HG03039 (cell line): ENCODE data around the gene INTS1.

Experiments used
- ATAC-seq: cut with Tn5 transposase; IDR thresholded peaks from one replicate; pipeline ENCODE4 v1.9.1; 2021; ENCODE audit warnings: mild to moderate bottlenecking, moderate library complexity; ENCODE audit not compliant: unreplicated experiment

The INTS1 gene

DNA sequence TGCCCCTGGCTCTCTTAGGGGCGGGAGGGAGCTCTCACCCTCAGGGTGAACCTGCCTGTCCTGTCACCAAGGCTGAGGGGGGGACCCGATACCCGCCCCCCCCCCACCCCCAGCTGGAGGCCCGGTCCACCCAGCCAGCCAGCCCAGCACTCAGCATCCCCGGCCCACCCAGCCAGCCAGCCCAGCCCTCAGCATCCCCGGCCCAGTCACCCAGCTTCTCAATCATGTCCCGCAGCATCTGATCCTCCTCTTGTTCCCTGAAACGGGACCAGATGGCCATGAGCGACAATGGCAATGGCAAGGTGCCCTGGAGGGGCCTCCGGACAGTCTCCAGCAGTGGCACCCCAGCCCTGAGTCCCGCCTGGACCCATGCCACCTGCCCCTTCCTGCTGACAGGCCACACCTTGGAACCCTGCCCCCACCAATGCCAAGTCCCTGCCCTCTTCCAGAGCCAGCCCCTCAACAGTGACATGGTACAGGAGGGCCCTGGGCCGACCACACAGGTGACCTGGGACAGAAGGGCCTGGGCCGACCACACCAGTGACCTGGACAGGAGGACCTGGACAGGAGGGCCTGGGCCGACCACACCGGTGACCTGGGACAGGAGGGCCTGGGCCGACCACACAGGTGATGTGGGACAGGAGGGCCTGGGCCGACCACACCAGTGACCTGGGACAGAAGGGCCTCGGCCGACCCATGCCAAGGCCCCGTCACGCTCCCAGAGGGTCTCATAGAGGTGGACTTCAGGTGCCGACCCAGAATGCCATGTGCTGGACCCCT is 69.1 kb downstream of the INTS1 start:
- no peak for ATAC-seq

DNA sequence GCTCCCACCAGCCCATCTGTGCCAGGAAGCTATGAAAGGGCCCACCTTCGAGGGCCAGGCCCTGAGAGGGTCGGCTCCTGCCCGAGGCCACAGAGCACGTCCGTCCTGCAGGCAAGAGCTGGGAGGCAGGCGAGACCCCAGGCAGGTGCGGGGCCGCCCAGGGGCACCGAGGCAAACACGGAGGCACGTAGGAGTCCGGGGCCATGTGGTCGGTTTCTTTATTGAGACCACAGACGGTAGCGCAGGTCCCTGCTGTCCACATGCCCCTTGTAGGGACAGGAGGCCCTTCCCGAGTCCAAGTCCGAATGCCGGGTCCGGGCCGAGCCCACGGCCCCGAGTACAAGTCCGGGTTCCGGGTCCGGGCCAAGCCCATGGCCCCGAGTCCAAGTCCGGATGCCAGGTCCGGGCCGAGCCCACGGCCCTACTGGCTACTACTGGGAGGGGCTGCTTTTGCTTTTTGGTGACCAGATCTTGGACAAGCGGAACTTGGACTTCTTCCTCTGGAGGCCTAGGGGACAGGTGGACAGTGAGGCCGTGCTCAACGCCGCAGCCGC is 69.9 kb downstream of the INTS1 start:
- no peak for ATAC-seq

DNA sequence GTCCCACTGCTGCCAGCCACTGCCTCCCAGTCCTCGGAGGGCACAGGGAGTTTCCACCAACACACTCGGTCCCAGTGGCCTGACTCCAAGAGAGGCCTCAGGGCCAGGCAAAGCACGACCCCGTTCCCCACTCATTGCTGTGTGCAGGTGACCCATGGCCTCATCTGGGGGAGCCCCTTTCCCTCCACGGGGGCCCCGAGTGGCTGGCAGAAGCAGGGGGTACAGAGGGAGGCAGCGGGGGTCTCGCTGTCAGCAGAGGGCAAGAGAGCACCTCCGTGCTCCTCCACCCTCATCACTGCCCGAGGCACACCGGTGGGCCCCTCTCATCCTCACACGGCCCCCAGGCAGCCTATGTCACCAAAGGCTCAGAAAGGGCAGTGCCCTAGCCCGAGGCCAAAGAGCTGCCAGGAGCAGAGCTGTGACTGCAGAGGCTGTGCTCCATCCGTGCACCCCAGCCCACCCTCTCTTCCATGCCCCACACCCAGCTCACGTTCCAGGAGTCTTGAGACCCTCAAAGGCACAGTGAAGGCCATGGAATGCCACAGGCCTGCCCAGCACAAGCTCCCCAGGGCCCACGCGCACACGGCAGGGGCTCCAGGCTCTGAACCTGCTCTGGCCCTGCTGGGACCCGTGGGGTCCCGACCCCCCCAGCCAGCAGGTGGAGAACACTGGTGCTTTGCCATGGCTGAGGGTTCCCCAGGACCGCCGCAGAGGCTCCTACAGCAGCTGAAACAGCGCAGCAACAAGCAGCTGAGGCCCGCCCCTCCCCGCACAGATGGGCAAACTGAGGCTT is 70.9 kb downstream of the INTS1 start:
- ATAC-seq: no peak

DNA sequence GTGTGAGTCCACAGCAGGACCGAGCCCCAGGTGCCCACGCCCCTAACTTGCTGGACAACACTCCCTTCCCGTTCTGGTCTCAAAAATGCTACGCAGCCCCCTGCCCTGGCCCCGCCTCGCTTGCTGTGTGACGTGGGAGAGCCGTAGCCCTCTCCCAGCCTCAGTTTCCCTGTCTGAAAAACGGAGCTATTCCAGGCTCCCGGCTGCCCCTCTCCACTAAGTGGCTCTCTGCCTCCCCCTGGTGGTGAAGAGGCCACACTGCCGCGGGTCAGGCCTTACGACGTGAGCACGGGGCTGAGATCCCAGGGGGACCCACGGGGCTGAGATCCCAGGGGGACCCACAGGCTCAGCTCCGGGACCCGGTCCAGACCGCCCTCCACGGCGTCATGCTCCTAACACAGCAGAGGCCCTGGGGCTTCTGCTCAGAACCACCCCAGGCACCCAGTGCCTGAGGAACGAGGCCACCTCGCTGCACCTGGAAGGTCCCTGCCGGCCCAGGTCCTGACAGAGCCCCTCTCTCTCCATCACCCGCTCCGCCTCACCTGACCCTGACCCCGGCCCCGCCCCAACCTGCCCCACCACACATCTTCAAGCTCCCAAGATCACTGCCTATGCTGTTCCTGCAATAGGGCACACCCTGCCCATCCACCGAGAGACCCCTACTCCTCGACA is 71.6 kb downstream of the INTS1 start:
- no peak for ATAC-seq

DNA sequence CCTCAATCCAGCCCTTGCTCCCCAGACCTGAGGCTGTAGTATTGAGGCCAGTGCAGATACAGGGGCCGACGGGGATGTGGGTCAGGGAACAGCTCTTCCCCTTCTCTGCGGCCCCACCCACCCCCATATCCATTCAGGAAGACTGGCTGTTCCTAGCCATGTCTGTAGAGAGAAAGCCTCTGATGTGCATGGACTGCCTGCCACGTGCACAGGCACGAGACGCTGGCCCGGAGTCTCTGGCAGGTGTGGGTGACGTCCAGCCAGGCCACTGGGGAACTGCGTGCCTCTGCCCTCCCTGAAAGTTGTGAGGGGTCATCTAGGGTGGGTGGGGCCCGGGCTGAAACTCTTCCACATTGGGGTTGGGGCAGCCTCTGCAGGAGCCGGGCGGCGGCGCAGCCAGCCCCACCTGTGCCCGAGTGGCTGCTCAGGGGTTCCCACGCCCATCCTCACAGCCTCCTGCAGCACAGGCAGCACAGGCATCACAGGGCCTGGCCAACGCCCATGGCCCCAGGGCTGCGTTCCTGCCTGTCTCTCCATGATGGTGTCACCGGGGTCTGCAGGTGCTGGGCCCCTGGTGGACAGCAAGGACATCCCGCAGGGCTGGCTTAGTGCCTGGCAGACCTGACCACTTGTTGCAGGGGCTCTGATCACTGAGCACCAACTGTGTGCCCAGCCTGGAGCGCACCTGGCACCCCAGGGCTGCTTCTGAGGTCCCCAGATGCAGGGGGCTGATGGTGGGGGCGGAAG is 72.4 kb downstream of the INTS1 start:
- no peak for ATAC-seq

DNA sequence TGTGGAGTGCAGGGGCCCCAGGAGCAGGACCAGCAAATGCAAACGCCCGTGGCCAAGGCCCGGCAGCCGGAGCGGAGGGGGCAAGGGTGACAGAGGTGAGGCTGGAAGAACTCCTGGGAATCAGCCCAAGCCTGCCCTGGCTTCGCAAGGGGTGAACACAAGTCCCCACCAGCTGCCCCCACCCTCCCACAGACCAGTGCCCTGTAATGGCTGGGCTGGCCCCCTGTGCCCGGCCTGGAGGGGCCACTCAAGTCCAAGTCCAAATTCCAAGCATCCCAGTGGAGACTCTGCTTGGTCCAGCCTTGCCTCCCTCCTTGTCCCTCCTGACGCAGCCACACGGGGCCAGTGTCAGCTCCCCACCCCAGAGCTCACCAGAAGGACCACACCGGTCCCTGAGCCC is 73.0 kb downstream of the INTS1 start:
- no peak for ATAC-seq

DNA sequence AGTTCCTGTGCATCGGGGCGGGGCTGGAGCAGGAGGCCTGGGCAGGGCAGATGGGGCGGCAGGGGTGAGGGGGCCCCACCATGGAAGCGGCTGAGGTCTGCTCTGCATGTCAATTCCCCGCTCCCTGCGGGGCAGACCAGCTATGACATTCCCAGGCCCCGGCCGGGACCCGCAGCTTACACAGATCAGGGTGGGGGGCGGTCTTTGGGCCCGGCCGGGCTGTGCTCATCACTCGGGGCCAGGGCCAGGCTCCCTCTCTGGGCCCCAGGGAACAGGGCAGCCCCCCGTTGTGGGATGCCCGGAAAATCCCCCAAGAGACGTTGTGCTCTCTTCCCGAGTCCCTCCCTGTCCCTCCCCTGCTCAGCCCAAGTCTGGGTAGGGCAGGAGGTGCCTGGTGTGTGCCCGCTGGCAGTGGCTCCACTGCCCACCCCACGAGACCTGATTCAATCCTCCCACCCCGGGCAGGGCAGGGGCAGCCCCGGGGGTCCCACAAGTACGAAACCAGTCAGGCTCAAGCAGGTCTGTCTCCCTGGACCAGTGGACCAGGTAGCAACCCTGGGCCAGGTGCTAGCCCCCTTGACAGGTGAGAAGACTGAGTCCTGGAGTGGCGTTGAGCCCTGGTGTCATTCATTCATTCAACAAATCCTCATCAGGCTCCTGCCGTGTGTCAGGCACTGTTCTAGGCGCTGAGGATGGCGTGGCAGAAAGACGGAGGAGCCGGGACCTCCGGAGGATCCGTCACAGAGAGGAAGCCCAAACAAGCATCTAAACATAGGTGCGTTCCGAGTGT is 73.9 kb downstream of the INTS1 start:
- ATAC-seq: no peak

DNA sequence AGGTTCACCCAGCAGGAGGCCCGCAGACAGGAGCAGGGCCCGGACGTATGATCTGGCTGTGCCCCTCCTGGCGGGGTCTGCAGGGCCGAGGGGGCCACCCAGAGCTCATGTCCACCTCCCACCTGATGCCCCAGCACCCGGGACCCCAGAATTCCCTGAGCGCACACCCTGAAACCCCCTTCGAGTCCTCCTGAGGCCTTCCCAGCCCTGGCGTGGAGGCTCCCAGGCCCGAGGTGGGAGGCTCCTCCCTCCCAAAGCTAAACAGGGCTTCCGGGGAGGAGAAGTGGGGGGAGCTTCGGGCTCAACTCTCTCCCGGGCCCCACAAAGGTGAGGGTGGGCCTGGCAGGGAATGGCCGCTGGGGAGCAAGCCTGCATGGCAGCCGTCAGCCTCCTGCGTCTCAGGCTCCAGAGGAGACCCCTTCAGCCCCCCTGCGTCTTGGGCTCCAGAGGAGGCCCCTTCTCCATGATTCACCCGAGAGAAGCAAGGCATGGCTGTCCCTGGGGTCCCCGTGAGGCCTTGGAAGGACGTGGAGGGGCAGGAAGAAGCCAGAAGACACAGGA is 75.2 kb downstream of the INTS1 start:
- ATAC-seq: no peak

DNA sequence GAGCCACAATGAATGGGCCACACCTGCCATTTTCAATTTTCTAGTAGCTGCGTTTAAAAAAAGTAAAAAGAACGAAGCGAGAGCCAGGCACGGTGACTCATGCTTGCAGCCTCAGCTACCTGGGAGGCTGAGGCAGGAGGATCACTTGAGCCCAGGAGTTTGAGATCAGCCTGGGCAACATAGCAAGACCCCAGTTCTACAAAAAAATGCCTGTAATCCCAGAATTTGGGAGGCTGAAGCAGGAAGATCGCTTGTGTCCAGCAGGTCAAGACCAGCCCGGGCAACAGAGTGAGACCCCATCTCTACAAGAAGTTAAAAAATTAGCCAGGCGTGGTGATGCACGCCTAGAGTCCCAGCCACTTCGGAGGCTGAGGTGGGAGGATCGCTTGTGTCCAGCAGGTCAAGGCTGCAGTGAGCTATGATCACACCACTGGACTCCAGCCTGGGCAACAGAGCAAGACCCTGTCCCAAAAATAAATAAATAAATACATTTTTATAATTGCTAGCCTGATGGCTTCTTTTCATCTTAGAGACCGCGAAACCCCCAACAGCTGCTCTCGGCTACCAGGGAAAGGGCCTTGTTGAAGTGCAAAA is 77.0 kb downstream of the INTS1 start:
- no peak for ATAC-seq

DNA sequence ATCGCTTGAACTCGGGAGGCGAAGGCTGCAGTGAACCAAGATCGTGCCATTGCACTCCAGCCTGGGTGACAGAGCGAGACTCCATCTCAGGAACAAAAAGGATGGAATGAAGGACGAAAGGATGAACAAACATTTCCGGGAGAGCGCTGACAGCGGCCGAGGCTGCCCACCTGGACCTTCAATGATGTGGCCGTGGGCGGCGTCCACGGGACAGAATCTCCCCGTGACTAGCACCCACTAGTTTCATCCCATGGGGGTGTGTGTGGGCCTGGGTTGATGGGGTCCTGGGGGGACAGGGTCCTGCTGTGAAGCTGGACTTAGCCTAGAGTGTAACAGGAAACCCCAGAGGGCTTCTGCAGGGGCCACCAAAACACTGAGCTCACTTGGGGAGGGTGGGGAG is 77.7 kb downstream of the INTS1 start:
- ATAC-seq: no peak

DNA sequence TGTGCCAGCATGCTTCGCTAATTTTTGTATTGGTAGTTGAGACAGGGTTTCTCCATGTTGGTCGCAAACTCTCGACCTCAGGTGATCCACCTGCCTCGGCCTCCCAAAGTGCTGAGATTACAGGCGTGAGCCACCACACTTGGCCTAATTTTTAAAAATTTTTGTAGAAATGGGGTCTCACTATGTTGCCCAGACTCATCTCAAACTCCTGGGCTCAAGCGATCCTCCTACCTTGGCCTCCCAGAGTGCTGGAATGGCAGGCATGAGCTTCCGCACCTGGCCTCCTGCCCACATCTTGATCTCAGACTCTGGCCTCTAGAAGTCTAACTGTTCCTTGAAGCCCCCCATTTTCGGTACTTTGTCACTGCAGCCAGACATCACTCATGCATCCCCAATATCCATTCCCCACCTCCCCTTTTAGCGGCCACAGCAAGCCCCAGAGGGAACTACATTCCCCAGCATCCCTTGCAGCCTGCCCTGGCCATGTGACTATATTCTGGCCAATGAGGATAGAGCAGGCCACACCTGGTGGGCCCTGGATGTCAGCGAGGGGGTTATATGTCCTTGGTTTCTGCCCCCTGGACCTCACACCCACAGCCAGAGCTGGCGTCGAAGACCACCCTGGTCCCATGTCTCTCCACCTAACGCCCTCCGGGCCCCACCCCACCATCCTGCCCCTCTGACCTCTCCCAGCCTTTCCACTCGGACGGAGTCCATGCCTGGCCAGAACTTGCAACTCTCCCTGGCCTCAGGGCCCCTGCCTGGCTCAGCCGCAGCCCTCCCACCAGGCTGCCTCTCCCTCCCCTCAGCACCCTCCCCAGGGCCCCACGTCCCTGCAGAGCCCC is 78.7 kb downstream of the INTS1 start:
- no peak for ATAC-seq

DNA sequence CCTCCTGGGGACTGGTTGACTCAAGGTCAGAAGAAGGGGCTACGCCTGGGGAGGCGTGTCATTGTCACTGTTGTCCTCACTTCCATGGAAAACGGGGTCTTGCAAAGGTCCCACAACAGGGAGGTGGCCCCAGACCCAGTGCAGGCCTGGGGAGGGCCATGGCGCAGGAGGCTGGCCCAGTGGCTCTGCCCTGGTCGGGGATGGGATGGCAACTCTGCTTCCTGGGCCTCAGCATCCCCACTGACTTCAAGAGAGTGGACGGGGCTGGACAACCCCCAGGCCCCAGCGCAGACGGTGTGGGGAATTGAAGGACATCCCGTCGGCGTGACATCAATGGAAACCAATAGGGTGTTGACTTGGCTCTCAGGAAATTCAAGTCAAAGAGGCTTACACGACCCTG is 80.1 kb downstream of the INTS1 start:
- ATAC-seq: no peak

DNA sequence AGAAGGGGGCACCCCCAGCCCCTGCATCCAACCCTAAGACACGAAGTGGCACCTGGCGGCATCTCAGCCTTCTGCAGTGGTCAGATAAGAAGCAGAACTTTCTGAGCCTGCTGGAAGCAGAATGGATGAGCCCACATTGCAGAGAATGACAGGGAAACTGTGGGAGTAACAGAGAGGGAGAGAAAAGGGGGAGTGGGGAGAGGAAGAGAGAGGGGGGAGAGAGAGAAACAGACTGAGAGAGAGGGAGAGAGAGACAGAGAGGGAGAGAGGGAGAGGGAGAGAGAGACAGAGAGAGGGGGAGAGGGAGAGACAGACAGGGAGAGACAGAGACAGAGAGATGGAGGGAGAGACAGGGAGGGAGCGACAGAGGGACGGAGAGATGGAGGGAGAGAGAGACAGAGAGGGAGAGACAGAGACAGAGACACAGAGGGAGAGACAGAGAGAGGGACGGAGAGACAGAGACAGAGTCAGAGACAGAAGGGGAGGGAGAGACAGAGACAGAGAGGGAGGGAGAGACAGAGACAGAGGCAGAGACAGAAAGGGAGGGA is 80.9 kb downstream of the INTS1 start:
- ATAC-seq: no peak

DNA sequence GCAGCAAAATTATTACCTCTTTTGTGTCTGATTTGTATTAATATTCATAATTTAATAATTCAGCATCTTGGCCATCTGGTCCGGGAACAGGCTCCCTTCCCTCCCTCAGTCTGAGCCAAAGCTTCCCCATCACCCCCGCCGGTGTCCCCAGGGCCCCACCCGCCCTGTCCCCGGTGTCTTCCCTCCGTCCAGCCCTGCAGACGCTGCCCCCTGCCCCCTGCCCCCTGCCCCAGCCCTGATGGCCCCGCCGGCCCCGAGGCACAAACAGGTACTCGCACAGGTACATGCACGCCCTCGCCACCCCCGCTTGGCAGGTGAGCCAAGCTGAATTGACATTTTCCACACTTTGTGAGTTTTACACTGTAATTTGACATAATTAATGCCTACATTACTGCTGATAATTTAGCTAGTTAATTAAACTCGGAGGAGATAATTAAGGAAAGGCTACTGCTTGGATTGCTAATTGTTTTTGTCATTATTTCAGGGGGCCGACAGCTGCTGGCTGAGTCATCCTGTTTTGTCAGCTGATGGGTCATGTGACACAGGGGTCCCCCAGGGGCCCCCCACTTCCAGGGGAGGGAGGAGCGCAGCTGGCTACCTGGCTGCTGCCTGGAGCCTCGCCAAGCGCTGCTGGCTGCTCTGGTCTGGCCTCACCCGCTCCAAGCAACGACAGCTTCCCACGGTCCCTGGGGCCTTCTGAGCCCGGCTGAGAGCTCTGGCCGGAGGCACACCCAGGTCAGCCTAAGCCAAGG is 81.5 kb downstream of the INTS1 start:
- ATAC-seq: no peak

DNA sequence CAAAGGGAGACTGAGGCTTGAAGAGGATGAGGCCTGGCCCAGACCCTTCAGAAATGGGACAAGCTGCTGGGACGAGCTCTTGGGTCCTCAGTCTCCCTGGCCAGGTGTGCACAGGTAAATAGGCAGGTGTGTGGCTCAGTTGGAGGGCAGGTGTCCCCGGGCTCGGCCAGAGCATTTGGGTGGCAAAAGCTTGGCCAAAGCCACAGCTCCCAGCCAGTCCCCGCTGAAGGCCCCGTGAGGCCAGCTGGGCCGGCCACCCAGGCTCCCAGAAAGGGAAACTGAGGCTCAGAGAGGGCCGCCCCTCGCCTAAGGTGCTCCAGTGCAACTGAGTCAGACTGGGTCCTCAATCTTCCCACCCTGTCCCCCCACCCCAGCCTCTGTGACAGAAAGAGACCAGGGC is 82.2 kb downstream of the INTS1 start:
- no peak for ATAC-seq

DNA sequence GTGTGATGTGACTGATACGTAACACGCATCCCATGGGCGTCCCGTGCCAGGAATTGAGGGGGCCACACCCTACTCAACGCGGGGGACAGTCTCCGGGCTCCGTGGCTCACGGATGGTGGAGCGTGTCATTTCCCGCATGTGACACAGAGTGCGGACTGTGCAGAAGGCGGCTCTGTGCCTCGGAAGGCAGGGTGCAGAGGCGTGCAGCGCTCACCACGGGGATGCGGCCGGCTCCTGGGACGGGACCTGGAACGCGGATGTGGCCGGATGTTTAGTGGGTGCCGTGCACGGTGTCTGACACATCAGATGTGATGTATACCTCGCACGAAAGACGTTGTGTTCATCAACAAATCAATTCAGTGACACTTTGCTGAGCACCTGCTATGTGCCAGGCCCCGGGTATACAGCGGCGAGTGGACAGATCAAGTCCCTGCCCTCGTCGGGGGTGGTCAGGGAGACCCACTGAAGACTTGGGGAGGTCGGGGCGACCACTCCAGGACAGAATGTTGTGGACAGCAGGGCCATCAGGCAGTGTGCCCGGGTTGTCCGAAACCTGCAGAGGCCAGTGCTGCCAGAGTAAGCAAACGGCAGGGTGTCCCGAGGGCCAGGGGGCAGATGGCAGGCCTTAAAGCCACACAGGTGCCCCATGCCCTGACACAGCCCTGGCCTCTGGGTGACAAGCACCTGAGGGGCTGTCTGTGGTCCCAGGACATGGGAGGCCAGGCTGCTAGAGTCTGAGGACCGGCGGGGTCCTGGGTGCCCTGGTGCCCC is 83.0 kb downstream of the INTS1 start:
- no peak for ATAC-seq
